Mesothelial cell of epicardium (in vitro differentiated cells): ENCODE measurements around the gene RALGPS2. TPM values are rescaled to one million over a fixed set of nuclear protein-coding genes. Genes with fewer than 3 reads are reported as not detected.

Experiments used
- DNase-seq, 2 experiments: peaks; one replicate each; pipeline ENCODE4 v3.0.0; 2021; ENCODE audit warnings: low spot score in 2 of 2; ENCODE audit not compliant: unreplicated experiment in 2 of 2
- H3K27ac Mint-ChIP-seq: 2 replicates; pipeline ENCODE4 v1.8.0; 2021; ENCODE audit warnings: mixed read lengths
- H3K27me3 Mint-ChIP-seq: 2 replicates; pipeline ENCODE4 v1.8.0; 2021; ENCODE audit warnings: low read depth, mixed read lengths
- H3K36me3 Mint-ChIP-seq: 2 replicates; pipeline ENCODE4 v1.8.0; 2021; ENCODE audit warnings: mixed read lengths
- H3K4me1 Mint-ChIP-seq: 2 replicates; pipeline ENCODE4 v1.8.0; 2021; ENCODE audit warnings: mixed read lengths
- H3K4me3 Mint-ChIP-seq: 2 replicates; pipeline ENCODE4 v1.8.0; 2021; ENCODE audit warnings: mild to moderate bottlenecking, moderate library complexity, mixed read lengths
- H3K9me3 Mint-ChIP-seq: 2 replicates; pipeline ENCODE4 v1.8.0; 2021; ENCODE audit warnings: mixed read lengths
- CTCF ChIP-seq: fragments of 200-600 bp; sonication (generic); IDR thresholded peaks from one replicate; pipeline ENCODE4 v1.5.0; 2021; ENCODE audit warnings: antibody characterized with exemption; ENCODE audit not compliant: unreplicated experiment
- total RNA-seq: library from RNA; stranded (reverse); gene quantifications from 3 replicates; pipeline ENCODE4 v1.2.1, GENCODE V29; 2021

The RALGPS2 gene
- total RNA-seq, 1 donor from 2014 or later: 50.9 TPM

DNA sequence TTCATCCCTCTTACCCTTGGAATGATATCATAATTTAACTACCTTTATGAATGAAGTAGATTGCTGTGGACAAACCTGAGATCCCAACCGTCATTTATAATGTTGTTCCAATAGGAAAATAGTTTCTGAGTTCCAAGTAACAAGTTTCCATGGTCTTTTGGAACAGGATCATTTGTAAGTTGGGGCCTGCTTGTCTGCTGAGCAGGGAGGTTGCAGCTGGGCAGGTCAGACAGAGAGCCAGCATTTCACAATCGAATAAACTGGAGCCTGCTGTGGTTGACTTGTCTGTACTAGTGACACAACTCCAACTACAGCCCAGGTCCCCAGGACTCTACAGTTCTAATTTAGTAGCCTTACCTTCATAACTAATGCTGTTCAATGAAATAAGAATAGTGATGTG, 18.6 kb upstream of the RALGPS2 start:
- no peak for DNase-seq
- Mint-ChIP-seq H3K4me3 (no peak overlapping the region), H3K27me3 (no peaks in the 10 kb centered on the region), H3K9me3 (no peaks in the 10 kb centered on the region), H3K4me1 (peaks cover 12% of the 10 kb centered on the region), H3K27ac (no peak overlapping the region), H3K36me3 (no peaks in the 10 kb centered on the region)
- TF ChIP-seq CTCF: no peak

DNA sequence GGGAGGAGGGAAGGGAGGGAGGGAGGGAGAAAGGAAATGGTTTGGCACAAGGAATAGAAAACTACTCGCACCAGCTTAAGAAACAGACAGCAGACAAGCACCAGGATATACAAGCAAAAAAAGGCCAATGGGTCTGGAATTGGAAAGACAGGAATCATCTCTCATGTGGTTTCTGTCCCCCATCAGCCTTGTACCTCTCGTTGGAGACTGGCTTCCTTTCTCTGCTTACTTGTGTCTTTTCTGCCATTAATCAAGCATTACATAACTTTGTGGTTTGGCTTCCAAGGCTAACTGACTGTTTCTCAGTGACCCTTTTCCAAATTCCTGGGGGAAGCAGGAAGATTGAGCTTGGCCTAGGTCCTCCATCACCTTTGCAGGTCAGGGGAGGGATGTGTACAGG, 11.8 kb upstream of the RALGPS2 start:
- no peak overlapping the region for H3K4me3 Mint-ChIP-seq
- peaks cover 2% of the 10 kb centered on the region for H3K4me1 Mint-ChIP-seq
- H3K27ac Mint-ChIP-seq: no peak overlapping the region
- DNase-seq: no peak
- TF ChIP-seq CTCF: no peak
- peaks cover 8% of the 10 kb centered on the region for H3K27me3 Mint-ChIP-seq
- no peaks in the 10 kb centered on the region for H3K36me3 Mint-ChIP-seq
- no peaks in the 10 kb centered on the region for H3K9me3 Mint-ChIP-seq

DNA sequence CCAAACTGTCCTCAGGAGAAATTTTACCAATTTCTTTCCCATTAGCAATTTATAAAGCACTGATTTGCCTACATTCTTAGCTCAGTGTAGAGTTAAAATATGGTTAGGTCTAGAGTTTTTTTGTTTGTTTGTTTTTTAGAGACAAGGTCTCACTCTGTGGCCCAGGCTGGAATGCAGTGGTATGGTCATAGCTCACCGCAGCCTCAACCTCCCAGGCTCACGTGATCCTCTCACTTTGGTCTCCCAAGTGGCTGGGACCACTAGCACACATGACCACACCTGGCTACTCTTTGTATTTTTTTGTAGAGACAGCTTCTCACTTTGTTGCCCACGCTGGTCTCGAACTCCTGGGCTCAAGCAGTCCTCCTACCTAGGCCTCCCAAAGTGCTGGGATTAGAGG, 10.6 kb upstream of the RALGPS2 start:
- TF ChIP-seq CTCF: no peak
- peaks cover 8% of the 10 kb centered on the region for H3K27me3 Mint-ChIP-seq
- DNase-seq: no peak
- no peak overlapping the region for H3K4me3 Mint-ChIP-seq
- H3K9me3 Mint-ChIP-seq: no peaks in the 10 kb centered on the region
- H3K27ac Mint-ChIP-seq: no peak overlapping the region
- peaks cover 2% of the 10 kb centered on the region for H3K4me1 Mint-ChIP-seq
- H3K36me3 Mint-ChIP-seq: no peaks in the 10 kb centered on the region

GRCh38 chr1:178716111-178716510, 8.9 kb upstream of the RALGPS2 start:
- Mint-ChIP-seq H3K9me3 (no peaks in the 10 kb centered on the region), H3K27me3 (peaks cover 8% of the 10 kb centered on the region), H3K4me1 (peaks cover 2% of the 10 kb centered on the region), H3K4me3 (no peak overlapping the region), H3K36me3 (no peaks in the 10 kb centered on the region), H3K27ac (no peak overlapping the region)
- no peak for TF ChIP-seq CTCF
- no peak for DNase-seq

DNA sequence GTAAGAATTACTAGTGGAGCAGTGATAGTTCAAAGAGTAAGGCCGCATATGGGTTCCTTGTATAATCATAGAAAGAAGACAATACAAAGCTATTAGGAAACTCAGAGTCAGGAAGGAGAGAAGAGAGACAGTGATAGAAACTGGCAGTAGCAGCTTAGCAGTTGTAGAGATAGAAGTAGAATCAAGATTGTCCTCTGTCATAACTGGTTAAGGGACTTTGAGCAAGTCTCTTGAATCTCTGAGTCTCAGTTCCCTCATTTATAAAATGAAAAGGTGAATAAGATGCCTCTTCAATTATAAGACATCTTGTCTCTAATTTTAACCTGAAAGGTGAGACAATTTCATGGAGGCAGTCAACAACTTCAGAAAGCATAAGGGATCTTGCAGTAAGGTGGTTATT, 6.5 kb upstream of the RALGPS2 start:
- Mint-ChIP-seq H3K9me3 (no peaks in the 10 kb centered on the region), H3K27me3 (peaks cover 8% of the 10 kb centered on the region), H3K36me3 (no peaks in the 10 kb centered on the region), H3K27ac (no peak overlapping the region), H3K4me1 (peaks cover 3% of the 10 kb centered on the region), H3K4me3 (no peak overlapping the region)
- no peak for TF ChIP-seq CTCF
- DNase-seq: no peak

DNA sequence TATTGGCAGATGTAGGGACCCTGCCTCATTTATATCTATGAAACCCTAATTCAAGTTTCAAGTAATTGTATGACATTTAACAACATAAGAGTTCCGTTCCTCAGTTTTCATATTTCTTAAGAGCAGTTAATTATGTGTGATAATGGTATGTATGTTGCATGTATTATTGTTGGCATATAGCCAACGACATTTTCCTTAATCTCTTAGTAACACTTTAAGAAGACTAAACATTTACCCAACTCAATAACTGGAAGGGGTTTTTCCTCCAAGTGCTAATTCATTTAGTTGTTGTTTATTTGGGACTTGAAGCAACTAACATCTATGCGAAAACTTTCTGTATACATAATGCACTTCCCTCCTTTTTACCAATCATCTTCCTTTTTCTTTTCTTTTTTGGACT, 1.5 kb upstream of the RALGPS2 start:
- H3K27me3 Mint-ChIP-seq: no peaks in the 10 kb centered on the region
- no peaks in the 10 kb centered on the region for H3K36me3 Mint-ChIP-seq
- TF ChIP-seq CTCF: no peak
- no peak for DNase-seq
- no peak overlapping the region for H3K4me3 Mint-ChIP-seq
- H3K4me1 Mint-ChIP-seq: peaks cover 35% of the 10 kb centered on the region
- H3K9me3 Mint-ChIP-seq: no peaks in the 10 kb centered on the region
- no peak overlapping the region for H3K27ac Mint-ChIP-seq
